ENCODE measurements around the gene MYOM1.

Gene MYOM1

DNA sequence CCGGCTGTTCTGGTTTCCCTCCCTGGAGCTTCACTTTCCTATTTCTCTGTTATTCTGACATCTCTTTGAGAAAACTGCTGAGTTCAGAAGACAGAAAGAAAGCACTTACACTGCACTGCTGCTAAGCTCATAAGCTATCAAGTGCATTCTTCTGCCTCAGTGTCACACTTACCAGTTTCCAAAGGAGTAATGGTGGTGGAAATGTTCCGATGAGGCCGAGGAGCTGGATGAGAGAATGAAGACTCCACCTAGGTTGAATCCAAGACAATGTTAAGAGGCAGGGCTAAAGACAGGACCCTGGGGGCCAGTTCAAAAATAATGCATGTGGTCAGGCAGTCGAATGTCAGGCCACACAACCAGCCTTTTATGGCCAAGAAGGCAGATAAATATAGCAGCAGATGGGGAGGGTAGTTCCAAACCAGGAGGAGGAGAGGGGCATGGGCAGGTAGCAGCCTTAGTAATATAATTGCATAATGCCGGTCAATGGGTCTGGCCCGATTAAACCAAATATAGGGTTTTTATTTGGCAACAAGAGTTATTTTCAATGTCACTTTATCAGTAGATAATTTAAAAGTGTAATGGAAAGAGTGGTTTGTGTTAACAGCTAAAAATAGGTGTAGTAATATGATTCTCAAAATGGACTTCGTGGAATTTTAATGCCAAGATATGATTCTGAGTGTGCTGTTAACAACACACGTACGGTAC is at the start of gene MYOM1:
Gene MYOM1 (minus strand): TSS at position 338 of the 705 bp plus-strand sequence. CDS start 4,745 bp downstream, outside the sequence.
- in situ Hi-C loops (cut with MboI; ENCODE audit: low sequenced_read_pairs), result no loop called here

DNA sequence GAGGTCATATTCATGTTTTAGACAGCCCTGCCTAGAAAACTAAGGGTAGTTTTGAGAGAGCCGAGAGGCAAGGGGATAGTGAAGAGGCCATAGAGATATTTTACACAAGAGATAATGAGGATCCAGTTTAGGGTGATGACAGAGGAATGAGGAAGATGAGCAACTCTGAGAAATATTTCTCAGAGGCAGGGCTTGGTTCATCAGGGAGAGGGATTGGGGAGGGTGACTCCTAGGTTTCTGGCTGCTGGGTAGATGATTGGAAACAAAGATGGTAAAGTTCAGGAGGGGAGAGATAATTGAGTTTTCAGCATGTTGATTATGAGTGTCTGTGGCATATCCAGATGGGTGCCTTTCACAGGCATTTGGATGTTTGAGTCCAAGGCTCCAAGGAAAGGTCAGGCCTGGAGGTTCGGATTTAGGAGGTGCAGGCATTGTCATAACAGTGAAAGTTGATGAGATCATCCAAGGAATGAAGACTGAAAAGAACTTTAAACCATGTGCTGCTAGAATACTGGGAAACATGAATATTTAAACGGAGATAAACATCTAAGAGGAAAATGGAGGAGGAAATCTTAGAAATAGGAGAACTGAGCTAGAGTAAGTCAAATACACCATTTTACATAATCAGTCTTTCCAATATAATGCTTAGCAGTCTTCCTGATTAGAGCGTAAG is 49.6 kb upstream of the MYOM1 start:
- in situ Hi-C loops (cut with MboI; ENCODE audit: low sequenced_read_pairs), result no loop called here

DNA sequence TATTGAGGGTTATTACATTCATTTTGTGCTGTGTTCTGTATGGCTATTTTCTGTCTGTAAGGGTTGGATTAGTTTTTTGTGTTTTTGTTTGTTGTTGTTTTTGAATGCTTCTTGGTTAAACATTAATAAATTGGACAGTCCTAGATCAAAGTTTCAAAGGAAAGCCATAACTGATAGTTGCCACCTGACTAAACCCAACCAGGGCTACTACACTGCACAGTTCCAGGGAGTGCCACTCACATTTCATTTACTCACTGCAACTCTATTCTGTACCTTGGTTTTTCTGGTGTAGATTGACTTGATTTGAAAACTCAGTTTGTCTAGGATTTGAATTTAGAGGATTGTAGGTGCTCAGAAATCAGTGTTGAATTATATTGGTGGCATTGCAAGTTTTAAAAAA is 48.5 kb upstream of the MYOM1 start:
- in situ Hi-C loops (cut with MboI; ENCODE audit: low sequenced_read_pairs), result no loop called here

DNA sequence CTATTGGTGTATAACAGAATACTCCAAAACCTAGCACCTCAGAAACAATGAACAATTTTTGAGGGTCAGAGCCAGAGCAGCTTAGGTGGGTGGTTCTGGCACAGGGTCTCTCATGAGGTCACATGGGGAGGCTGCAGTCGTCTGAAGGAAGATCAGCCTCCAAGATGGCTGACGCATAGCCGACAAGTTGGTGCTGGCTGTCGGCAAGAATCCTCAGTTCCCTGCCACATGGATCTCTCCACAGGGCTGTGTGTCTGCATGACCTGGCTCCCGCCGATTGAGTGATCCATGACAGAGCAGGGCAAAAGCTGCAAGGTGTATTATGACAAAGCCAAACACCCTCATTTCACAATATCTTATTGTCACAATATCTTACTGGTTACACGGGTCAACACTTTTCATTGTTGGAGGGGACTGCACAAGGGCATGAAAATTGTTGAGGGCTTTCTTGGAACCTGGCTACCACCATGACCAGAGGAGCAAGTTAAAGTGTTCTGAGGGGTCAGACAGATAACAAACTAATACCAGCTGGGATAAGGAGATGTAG is 46.4 kb upstream of the MYOM1 start:
- in situ Hi-C loops (cut with MboI; ENCODE audit: low sequenced_read_pairs), result no loop called here

DNA sequence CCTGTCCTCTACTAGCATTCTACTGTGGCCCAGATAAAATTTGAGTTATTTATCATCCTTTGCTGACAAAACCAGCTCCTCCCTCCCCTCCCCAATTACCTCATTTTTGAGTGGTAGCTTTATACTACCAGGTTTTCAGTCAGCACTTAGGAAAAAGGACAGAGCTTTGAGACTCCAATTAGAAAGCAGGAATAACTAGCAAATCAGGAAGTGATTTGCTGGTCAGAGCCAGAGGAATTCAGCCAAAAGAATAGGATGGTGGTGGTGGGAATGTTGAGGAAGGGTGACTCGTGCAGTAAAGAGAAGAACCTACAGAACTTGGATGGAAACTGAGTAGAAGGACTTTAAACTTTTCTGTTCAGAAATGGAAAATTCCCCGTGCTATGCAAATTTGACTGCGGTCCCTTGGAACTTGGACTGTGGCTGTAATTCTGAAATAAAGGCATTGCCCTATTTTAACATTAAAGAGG is 45.8 kb upstream of the MYOM1 start:
- in situ Hi-C loops (cut with MboI; ENCODE audit: low sequenced_read_pairs), result no loop called here

DNA sequence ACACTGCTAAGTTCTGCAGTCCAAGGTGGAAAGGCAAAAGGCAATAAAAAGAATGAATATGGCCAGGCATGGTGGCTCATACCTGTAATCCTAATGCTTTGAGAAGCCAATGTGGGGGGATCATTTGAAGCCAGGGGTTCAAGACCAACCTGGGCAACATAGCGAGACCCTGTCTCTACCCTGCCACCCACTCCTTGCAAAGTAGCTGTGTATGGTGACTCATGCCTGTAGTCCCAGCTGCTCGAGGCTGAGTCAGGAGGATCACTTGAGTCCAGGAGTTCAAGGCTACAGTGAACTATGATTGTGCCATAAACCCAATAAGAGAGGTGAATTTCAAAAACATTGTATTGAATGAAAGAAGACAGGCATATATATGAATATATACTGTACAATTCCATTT is 44.6 kb upstream of the MYOM1 start:
- in situ Hi-C loops (cut with MboI; ENCODE audit: low sequenced_read_pairs), result no loop called here

DNA sequence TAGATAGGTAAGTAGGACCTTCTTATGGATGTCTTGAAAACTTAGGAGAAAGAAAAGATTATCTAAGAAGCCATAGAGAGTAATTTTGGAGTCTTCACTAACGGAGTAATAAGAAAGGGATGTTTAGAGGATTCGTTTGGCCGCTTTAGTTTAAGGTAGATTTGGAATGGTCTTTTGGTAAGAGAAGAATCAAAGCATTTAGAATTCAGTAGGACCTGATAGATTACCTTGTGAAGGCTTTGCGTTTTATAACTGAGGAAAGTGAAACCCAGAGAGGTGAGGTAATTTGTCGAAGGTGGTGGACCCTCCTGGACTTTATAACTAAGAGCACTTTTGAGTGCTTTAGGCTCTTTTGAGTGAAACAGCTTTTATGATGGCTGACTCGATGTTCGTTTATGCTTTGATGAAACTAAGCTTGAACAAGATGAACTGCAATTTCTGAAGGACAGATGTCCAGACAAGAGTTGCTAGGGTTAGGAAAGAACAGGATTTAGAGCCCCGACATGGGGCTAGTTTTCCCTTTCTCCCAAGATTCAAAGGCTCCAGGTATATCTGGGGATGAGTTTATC is 43.4 kb upstream of the MYOM1 start:
- in situ Hi-C loops (cut with MboI; ENCODE audit: low sequenced_read_pairs), result no loop called here

DNA sequence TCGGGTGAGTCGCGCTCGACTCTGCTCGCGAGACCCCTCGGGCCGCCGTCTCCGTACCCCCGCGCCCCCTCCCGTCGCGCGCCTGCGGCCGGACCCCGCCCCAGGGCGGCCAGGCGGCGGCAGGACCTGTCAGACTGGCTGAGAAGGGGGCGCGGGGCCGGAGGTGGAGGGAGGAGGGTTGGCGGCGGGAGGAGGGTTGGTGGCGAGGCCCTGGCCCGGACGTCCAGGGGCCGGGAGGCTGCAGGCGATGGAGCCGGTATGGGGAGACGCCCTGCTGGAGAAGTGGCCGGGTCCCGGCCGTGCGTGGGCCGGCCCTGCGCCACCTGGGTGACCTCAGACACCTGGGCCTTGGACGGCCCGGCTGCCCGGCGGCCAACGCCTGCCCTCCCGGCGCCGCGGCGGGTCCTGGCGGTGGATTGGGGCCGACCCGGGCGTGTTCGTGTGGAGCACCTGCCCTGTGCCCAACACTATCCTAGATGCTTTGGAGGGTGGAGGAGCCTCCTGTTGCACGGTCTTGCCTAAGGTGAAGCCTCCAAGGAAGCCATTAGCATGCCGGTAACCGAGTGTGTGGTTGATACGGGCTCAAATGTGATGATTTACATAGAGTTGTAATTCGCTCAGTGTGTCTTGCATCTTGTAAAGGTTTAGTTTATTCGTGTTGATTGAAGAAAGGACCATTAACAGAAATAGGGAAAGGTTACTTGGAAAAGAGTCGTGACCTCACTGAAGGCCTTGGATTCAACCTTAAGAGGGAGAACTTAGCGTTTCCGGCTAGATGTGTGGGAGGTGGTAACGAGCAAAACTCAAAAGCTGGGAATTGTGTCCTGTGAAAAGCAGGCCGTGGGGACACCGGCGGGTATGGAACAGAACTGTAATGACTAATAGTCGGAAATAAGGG is 42.7 kb upstream of the MYOM1 start:
- in situ Hi-C loops (cut with MboI; ENCODE audit: low sequenced_read_pairs), result no loop called here

DNA sequence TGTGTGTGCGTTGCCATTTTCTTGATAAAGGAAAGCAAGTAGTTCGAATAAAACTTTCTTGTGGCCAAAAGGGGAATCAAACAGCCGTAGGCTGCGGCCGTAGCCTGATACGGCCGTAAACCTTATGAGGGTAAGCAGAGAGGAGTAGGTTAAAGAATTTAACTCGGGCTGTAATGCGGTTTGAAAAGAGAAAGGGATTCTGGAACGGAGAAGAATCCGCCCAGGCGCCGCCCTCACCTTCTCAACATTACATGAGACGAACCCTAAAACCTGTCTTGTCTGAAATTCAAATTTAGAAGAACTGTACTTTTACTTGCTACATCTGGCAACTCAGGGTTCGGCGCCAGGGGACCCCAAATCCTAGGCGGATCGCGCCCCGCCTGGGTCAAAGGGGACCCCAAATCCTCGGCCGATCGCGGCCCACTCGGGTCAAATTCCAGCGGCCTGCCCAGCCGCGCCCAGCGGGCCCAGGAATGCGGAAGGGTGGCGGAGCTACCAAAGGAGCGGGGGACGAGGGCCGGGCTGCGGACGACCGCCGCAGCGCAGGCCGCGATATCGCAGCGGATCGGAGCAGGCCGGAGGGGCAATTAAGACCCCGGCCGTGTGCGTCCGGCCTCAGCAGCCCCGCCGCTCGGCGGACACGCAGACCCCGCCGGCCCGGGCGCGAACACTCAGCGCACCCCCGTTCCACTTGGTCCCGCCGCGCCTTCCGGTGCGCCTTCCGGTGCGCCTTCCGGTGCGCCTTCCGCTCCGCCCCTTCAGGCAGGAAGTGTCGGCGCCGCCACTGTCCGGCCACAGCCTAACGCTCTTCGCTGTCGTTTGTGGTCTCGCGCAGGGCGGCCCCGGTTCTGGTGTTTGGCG is 41.8 kb upstream of the MYOM1 start, which contains the start of gene MYL12B:
Gene MYL12B (plus strand): TSS at position 761 of the 861 bp plus-strand sequence. CDS start 10,766 bp downstream, outside the sequence.
- in situ Hi-C loops (cut with MboI; ENCODE audit: low sequenced_read_pairs), result no loop called here

DNA sequence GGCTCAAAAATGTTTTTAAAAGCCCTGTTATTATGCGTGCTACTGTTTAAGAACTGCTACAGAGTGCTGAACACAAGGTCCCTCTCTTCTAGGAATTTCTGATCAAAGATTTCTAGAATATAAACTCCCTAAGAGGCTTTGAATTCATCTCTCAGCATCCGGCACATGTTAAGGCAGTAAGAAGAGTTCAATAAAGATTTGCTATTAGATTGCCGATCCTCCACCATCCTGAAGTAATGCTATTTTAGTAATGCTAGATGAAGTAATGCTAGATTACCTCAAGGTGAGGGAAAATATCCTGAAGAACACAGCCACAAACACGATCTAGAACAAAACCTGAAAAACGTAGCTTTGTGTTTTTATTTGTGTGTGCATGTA is 41.2 kb upstream of the MYOM1 start:
- in situ Hi-C loops (cut with MboI; ENCODE audit: low sequenced_read_pairs), result no loop called here

DNA sequence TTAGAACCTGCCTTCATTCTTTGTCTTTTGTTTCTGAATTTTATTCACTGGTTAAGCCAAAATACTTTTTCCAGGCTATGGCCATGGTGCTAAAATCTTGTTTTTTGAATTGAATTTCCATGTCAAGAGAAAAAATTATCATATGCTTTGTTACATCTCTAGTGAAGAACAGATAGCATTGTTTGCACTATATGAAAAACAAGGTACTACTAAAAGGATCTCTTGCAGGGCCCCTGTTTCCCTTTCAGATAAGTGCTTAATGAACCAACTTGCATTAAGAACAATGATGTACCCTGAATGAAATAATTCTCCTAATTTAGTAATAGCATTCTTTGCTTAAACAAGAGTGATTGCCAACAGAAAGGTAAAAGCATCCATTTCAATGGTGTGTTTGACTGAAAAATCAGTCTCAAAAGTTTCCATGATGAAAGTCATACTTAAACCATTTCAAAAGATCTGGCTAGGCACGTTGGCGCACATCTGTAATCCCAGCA is 37.9 kb upstream of the MYOM1 start:
- in situ Hi-C loops (cut with MboI; ENCODE audit: low sequenced_read_pairs), result no loop called here

DNA sequence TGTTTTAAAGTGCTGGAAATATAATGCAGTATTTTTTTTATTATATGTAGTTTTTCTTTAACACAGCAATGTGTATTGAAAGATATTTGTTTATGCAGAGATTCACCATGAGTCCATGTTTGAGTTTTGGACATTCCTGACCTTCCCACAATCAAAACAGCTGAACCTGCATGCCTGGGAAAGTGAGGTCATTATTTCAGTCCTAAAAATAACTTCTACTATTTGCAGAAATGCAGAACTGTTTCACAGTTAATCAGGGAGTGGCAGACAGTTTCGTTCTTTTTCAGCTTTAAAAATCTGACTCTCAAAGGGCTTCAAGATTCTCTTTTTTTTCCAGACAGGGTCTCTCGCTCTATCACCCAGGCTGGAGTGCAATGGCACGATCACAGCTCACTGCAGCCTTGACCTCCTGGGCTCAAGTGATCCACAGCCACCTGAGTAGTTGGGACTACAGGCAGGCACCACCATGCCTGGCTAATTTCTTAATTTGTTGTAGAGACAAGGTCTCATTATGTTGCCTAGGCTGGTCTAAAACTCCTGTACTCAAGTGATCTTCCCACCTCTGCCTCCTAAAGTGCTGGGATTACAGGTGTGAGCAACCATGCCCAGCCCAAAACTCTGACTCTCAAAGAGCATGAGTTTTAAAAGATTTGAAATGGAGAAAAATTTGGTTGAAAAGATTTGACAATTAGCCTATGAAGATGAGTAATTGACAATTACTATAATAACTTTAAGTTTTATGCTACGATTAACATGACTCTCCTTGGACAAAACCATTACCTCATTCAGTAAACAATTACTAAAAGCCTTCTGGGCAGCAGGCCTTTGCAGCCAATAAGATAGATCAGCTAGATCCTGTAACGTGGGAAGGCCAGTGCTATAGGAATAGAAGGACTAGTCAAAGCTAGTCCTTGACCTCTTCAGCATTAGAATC is 37.2 kb upstream of the MYOM1 start:
- in situ Hi-C loops (cut with MboI; ENCODE audit: low sequenced_read_pairs), result no loop called here

DNA sequence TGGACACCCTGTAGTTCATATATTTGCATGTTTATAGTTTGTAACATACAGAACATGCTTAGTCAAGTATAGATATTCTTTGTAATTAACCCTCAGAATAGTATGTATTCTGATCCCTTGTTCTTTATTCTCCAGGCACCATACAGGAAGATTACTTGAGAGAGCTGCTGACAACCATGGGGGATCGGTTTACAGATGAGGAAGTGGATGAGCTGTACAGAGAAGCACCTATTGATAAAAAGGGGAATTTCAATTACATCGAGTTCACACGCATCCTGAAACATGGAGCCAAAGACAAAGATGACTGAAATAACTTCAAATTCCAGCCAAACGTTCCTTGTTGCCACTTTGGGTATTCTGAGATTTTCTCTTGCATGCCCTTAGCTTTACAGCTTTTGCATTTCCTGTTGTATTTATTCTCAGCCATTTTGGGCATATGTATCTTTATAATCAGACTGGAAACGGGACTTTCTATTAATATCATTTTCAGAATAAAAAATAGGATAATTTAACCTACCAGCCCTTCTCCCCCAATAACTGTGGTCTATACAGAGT is 35.9 kb upstream of the MYOM1 start:
- in situ Hi-C loops (cut with MboI; ENCODE audit: low sequenced_read_pairs), result no loop called here

DNA sequence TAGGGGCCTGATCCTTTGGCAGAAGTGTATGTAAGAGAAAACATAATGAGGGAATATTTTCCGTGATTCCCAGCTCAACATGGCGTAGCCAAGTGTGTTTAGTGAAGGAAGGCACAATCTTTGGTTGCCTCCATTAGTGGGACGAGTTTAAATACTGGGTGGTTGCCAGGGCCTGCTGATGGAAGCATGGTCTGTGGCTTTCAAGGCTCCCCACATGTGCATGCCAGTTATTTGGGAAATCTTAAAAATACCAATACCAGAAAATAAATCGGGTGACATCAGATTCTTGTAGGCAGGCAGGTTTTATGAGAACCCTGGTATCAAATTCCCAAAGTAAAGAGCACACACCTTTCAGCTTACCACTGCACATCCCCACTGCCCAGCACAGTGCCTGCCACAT is 35.0 kb upstream of the MYOM1 start:
- in situ Hi-C loops (cut with MboI; ENCODE audit: low sequenced_read_pairs), result no loop called here

DNA sequence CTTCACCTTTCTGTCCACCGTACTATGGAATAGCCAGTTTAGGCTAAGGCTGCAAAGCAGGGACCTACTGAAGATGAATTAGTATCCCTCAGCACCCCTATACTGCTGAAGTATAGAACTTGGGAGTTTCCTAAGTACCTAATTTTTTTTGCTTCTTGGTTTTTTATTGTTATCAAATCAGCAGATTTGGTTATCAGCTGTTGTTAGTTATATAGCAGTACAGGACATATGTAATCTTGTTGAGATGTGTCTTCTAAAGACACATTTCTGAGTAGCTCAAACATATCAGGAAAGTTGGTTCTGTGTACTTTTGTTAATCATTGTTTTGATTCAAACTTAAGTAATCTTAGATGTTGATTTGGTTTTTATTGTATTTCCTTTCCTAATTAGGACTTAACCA is 33.1 kb upstream of the MYOM1 start:
- in situ Hi-C loops (cut with MboI; ENCODE audit: low sequenced_read_pairs), result no loop called here

DNA sequence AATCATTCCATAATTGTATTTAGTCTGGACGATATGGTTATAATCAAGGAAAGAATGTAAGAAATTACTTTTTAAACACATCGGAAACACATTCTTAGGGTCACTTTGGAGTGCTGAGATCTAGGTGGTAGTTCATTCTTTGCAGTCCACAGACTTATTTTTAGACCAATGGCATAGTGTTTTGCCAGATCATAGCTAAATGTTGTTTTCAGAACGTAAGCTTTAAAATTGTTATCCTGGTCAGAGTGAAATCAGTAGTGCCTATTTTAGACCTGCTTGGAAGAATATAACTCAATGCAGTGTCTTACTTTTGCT is 32.2 kb upstream of the MYOM1 start:
- in situ Hi-C loops (cut with MboI; ENCODE audit: low sequenced_read_pairs), result no loop called here

DNA sequence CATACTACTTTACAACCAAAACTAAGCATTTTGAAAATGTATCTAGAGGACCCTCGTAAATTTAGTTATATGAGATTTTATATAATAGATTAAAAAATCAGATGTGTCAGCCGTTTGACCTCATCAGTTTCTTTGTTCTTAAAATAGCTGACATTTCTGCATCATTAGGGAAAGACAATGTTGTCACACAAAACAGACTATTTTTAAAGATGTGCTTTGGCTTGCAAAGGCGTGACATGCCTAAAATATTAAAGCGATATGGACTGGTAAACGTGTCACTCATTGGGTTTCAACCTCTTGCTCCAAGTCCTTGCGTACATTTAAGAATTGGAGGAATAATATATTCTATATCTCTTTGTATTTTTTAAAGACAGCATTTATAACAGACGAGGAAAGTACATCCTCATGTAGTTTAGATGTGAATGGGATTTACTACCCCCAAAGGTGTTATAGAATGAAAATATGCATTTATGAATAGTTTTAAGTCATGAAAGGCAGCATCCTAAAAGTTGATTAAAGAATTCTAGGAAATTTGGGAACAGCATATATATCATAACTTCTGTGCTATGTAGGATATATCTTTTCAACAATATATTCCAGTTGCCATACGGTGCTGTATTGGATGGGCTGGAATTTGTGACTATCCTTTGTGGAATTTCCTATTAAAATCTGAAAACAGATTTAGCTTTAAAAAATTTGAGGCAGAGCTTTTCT is 31.6 kb upstream of the MYOM1 start:
- in situ Hi-C loops (cut with MboI; ENCODE audit: low sequenced_read_pairs), result no loop called here
